VCaP (cell line): ENCODE measurements around the gene SORL1.
"Not testable (repeated sequence)": the region's sequence is repeated elsewhere in the genome, so short reads cannot be mapped to it uniquely, and the experiment has no call there.

Experiments used
- H3K27ac ChIP-seq: fragments of 450-650 bp; 2 replicates; pipeline ENCODE4 v1.5.1; 2017
- CTCF ChIP-seq: fragments of 450-650 bp; conservative IDR thresholded peaks from 2 replicates; pipeline ENCODE4 v1.5.1; 2017; ENCODE audit warnings: mild to moderate bottlenecking, moderate library complexity

SORL1 gene

GRCh38 chr11:121489823-121490222 is 37.7 kb downstream of the SORL1 start:
- no peak for TF ChIP-seq CTCF
- H3K27ac ChIP-seq: no peak overlapping the region

GRCh38 chr11:121494355-121495099 is 42.4 kb downstream of the SORL1 start:
- no peak overlapping the region for H3K27ac ChIP-seq
- TF ChIP-seq CTCF: no peak

- H3K27ac ChIP-seq: no peak overlapping the region
- TF ChIP-seq CTCF: no peak
Observed at GRCh38 chr11:121497176-121497998, 45.3 kb downstream of the SORL1 start.

DNA sequence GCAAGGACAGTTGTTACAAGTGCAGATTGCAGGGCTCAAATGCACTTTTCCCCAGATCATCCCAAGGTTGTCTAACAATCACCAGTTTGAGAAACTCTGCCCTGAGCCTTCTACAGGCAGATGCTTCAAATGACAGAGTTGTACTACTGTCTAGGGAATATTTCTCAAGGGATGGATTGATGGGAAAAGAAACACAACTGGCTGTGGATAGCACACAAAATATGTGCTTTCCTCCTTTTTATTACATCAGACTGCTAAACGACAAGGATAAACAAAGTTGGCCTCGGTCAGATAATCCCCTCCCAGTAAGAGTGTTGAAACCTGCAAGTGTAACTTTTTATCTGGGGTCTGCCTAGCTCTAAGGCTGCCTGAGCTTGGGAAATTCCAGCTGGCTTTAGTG is 47.3 kb downstream of the SORL1 start:
- no peak for TF ChIP-seq CTCF

GRCh38 chr11:121500275-121500674 is 48.2 kb downstream of the SORL1 start:
- no peak overlapping the region for H3K27ac ChIP-seq
- TF ChIP-seq CTCF: no peak

More for the DNA sequence above, 47.3 kb downstream of the SORL1 start:
- no peak overlapping the region for H3K27ac ChIP-seq

GRCh38 chr11:121500717-121501116 is 48.6 kb downstream of the SORL1 start:
- no peak overlapping the region for H3K27ac ChIP-seq
- TF ChIP-seq CTCF: no peak

DNA sequence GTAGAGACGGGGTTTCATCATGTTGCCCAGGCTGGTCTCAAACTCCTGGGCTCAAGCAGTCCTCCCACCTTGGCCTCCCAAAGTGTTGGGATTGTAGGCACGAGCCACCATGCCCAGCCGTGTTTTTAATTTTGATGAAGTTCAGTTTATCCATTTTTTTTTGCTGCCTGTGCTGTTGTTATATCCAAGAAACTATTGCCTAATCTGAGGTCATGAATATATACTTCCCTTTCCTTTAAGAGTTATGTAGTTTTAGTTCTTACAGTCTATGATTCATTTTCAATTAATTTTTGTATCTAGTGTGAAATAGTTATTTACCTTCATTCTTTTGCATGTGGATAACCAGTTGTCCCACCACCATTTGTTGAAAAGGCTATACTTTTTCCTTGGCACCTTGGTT is 50.9 kb downstream of the SORL1 start:
- TF ChIP-seq CTCF: no peak
- H3K27ac ChIP-seq: no peak overlapping the region

DNA sequence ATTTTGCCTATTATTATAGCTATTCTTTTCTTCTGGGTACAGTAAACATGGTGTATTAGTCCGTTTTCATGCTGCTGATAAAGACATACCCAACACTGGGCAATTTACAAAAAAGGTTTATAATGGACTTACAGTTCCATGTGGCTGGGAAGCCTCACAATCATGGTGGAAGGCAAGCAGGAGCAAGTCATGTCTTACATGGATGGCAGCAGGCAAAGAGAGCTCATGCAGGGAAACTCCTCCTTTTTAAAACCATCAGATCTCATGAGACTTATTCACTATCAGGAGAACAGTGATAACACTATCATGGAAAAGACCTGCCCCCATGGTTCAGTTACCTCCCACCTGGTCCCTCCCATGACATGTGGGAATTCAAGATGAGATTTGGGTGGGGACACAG is 54.1 kb downstream of the SORL1 start:
- not testable (repeated sequence) for H3K27ac ChIP-seq
